Skin of body (tissue), 2 donors: ENCODE results near the gene POLG. TPM values are rescaled to one million over a fixed set of nuclear protein-coding genes. Genes with fewer than 3 reads are reported as not detected.

Experiments used
- DNase-seq: peaks from one replicate; lab custom pipeline; 2025; lab: John Stamatoyannopoulos, UW
- total RNA-seq: library from RNA; depleted of rRNA; stranded (reverse); fragments of >200 nt; gene quantifications from one replicate; pipeline ENCODE4 v1.2.3, GENCODE V29; 2014

Gene POLG
- total RNA-seq, 1 donor from 2014 or later: 37.9 TPM

DNA sequence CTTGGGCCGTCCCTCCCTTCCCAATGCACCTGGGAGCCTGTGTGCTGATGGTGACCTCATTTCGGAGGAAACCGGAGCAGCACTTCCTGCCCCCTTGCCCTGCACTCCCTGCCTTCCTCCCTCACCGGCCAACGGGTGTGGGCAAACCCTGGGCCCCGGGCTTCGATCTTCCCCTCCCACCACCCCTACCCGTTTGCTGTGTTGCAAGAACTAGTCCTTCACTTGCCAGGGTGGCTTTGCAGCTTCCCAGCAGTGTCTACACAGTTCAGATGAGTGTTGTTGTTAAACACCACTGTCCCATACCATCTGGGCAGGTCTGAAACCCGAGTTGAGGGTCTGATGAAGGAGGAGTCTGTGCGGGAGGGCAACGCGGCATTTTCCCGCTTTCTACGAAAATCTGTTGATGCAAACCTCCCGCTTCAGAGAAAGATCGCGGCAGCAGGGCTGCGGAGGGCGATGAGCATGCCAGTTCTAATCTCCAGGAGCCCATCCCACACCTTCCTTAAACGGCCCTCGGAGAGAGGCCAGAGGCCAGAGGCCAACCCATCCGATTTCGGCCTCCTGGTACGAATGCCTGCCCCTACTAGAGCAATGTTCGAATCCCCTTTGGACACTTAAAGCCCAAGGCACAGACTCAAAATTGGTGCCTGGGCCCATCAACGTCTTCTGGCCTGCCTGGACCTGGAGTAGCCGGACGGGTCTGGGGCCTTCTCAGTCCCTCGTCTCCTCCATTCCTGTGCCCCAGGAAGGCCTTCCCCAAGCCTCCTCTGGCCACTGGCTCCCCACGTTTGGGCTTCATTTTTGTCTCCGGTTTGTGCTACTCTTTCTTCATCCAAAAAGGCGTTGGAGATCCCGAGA lies 35.7 kb upstream of the POLG start:
- DNase-seq: no peak

- no peak for DNase-seq
Measured at GRCh38 chr15:89369341-89369947, 34.8 kb upstream of the POLG start.

- no peak for DNase-seq
Measured at GRCh38 chr15:89368566-89369223, 34.1 kb upstream of the POLG start.

DNA sequence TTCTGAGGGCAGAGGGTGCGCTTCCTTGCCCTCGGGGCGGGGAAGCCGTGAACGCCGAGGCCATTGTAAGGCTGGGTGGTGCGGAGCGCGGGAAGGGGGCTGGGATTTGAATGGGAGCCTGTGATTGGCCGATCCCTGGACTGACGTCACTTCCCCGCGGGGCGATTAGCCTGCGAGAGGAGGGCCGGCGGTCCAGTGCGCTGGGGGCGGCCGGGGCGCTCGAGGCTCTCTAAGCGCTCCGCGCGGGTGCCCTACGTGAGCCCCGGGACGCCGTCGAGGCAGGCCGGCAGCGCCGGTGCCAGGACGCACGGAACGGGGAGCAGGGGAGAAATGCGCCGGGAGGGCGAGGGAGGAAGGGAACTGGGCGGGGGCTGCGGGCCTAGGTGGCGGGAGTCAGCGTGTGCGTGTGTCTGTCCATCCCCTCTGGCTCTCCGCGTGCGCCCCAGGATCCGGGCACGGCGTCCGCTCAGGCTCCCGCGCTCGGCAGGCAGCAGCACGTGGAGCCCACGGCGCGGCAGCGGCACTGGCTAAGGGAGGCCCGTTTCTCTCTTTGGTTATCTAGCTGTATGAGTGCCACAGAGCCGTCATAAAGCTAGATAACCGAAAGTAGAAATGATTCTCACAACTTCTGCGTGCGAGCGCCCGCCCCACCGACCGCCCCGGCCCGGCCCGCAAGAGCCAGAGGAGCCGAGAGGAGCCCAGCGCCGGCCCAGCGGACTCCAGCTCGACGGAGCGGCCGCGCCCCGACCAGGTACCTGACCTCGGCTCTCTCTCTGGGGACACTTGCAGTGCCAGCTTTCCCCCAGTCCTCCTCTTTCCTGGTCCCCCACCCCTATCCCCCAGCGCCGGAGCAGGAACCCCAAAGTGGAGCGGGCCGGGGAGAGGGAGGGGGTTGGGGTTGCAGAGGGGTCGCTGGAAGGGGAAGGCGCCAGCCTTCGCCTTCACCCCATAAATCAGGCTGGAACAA lies 33.1 kb upstream of the POLG start:
- DNase-seq: no peak

DNA sequence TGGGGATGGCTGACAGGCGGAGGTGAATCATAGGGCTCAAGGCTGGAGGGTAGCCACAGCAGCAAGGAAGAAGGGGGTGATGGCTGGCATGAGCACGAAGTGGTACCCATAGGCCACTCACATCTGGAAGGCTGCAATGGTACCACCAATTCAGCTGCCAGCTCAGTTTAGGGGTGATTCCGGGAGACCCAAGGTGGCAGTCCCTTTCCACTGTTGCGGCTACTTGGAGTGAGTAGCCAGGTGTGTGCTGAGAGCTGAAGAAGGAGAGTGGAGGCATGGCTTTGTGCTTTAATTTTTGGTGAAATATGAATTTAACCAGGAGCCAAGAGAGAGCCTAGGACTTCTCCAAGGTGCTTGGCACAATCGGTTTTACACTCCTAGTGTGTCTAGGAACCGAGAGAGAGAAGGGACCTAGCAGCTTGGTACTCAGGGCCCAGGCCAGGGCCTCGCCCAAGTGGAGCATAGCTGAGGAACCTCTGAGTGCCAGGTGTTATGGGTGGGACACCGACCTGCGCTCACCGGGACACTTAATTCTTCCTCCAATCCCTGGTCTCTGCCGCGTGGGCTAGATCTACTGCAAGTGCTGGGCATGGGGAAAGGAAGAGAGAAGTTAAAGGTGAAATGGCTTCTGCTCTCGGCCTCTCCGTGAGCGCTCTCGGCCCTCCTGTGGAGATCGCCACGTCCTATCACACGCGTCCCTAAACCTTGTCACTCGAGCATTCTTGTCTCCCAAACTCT lies 32.2 kb upstream of the POLG start:
- no peak for DNase-seq

DNA sequence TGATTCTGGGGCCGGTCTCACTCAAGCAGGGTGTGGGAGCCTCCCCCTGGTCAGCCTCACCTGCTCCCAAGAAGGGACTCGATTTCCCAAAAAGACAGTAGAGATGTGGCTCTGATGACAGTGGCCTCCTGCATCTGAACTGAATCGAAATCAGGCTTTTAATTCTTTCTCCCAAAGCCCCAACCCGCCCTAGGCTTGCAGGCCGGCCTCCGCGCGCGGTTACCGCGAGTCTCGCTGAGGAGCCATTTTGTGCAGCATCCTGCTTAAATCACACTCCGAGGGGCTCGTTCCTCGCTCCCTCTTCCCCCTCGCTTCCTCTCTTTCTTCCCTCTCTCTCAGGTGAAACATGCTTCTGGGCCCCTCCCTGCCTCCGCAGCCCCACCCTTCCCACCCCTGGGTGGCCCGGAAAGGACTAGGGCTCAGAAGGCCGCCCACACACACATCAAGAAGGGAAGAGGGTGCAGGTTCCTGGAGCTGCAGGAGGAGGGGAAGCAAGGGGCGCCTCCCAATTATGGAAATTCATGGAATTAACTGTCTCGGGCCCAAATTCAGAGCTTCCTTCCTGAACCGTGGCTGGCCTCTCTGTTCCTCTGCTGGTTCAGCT lies 30.9 kb upstream of the POLG start:
- no peak for DNase-seq

GRCh38 chr15:89364741-89365450 lies 30.3 kb upstream of the POLG start:
- no peak for DNase-seq

DNA sequence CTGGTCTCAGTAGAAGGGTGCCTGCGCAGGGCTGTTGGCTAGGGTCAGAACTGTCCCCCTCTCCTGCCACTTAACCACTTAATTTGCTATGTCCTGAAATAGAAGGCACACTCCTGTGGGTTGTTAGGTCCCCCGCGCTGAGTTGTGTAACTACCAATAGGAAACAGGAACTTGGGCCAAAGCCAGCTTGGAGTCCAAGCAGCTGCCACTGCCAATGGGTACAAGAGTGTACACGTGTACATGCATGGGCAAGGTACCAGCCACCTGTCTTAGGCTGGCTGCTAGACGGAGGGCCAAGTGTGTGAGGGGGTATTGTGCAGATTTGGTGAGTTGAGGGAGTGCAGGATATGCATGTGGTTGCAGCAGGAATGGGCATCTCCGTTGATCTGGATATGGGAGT lies 29.7 kb upstream of the POLG start:
- DNase-seq: no peak

DNA sequence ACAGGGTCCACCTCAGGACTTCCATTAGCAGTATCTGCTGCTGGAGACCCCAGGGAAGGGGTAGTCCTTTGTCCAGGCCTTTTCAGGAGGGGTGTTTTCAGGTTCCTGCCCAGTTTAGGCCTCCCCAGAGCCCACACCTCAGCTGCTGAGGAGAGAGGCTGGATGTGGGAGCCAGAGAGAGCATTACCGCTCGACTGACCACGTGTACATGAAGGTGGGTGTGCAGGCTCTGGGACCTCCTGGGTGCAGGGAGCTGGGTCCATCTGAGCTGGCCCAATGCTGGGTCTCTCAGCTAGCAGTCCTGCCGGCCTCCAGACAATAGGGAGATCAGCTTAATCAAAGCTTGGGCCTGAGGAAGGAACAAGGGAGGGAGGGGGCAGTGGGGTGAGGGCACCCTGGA lies 29.1 kb upstream of the POLG start:
- DNase-seq: no peak

- DNase-seq: no peak
Measured at GRCh38 chr15:89363133-89363532, 28.5 kb upstream of the POLG start.

DNA sequence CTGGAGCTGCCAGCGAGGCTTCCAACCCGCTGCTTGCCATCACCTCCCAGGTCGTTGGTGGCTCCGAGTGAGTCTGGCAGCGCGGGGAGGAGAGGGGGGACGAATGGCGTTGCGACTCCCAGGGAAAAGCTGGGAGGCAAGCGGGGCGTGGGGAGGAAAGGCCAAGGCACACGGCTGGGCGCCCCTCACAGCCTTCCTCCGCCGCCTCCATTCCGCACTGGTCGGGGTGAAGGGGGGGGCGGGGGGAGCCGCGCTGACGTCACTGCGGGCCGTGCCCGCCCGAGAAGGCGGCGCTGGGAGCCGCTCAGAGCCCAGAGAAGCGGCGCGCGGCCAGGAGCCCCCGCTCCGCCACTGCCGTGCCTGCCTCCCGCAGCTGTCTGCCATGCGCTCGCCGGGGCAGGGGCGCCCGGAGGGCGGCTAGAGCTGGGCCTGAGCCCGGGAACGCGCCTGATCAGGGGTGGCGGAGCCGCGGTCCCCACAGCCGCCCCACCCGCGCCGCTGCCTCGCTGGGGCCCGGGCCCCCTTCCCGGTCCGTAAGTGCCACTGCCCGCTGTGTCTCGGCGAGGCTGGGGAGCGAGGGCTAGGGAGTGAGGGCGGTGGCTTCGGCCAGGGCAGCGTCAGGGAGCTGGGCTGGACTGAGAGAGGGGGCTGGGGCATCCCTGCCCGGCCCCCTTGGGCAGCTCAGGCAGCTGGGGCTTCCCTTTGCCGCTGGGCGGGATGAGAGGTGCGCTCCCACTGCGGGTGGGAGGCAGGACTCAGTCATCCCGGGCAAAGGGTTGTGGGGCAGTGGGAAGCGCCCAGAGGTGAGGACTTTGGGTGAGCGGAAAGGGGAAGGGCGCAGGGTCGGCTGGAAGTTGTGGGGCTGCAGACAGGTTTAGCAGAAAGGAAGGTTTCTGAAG lies 27.8 kb upstream of the POLG start:
- DNase-seq: no peak

DNA sequence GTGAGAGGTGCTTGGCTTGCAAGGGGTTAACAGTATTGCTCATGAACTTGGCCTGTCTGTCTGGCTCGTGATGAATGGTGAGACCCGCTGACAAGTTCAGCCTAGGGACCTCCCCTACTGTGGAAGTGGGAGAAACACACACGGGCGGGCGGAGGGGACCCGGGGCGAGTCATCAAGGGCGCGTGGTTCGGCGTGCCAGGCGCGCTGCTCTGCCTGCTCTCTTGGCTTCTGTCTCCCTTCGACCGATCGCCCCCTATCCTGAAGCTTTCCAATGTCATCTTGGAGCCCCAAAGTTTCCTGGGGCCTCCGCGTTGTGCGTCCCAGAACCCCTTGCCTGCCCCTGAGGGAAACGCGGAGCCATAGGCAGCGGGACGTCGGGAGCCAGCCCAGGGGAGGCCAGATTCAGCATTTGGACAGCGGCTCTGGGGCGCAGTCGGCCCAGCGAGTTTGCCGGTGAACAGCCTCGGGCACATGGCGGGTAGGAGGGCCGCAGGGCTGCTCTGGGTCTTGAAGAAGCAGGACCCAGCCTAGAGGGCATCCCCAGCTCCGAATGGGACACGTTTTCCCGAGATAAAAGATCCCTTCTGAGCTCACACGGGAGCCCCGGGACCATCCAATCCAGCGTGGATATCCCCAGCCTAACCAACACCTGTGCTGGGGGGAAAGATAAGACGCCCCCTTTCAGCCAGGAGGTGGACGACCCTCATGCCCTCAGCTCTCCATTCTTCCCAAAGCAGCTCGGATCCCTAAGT lies 27.0 kb upstream of the POLG start:
- no peak for DNase-seq

DNA sequence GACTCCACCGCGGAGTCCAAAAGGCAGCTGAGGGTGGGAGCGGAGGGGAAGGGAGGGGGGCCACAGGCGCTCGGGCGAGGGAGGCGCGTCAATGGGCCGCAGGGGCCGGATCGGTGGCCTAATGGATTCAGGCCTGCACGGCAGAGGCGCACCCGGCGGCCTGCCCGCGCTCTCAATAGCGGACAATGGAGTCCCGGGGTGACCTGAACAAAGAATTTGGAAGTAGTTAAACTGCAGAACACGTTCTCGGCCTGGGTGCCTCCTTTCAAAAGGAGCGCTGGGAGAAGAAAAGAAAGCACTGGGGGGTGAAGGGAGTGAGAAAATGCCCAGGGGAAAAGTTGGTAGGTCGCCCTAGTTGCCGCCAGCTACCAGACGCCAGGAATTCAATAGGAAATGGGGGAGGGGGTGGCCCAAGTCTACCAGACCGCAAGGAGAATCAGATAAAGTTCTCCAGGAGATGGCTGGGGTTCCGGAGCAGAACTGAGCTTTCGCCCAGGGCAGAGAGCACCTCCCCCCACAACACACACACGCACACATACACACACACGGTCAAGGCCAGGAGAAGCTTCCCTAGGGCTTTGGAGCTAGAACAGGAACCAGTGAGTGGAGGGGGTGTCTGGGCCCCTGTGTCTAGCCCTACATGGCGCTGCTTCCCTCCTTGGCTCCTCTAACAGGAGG lies 25.8 kb upstream of the POLG start:
- no peak for DNase-seq

- DNase-seq: no peak
Measured at GRCh38 chr15:89359471-89360293, 25.1 kb upstream of the POLG start.

GRCh38 chr15:89358755-89359439 lies 24.3 kb upstream of the POLG start:
- DNase-seq: peak; percentile 71

GRCh38 chr15:89358435-89358754 lies 23.8 kb upstream of the POLG start:
- no peak for DNase-seq
